Measurements from ENCODE around the gene ANKS4B. TPM values are rescaled to one million over a fixed set of nuclear protein-coding genes. Genes with fewer than 3 reads are reported as not detected.

The ANKS4B gene
- total and polyA plus RNA-seq, 2 donors (not counting 3 experiments of a cell fraction or from before 2014, with no cell fraction given), result not detected

DNA sequence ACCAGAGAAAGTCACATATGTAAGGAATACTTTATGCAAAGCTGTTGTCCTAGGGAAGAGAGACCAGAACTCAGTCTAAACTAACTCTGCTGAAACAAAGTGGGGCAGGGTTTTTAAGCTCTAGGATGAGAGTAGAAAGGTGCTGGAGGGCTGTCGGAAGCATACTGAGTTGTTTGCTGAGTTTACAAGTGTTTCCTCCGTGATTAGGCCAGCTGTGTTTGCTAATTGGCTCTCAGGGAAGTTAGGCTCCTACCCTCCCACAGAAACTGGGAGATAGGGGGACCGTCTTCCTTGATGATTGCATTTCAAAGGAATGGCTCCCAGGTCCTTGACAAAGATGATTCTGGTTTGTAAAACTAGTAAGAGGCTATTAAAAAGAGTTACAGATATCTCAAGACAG lies 69.0 kb downstream of the ANKS4B start:
- BruUV-seq (replicated peaks), result no TSS peak
- Histone ChIP-seq H3K4me1 (ENCODE audit: control insufficient read depth, extremely low read depth, insufficient read depth, low read length) (peaks cover 6% of the 10 kb centered on the region), H3K27ac (ENCODE audit: insufficient read depth, low read depth, low read length) (no peak overlapping the region), H3K9me3 (replicated peaks; ENCODE audit: control insufficient read depth, insufficient read depth, low read length) (no peaks in the 10 kb centered on the region), H4K20me1 (replicated peaks; ENCODE audit: control insufficient read depth, extremely low read depth, insufficient read depth, low read length) (no peaks in the 10 kb centered on the region), H3K9me1 (replicated peaks; ENCODE audit: control insufficient read depth, extremely low read depth, insufficient read depth, low read length) (no peaks in the 10 kb centered on the region), H3K4me3 (replicated peaks in 1 of 3; ENCODE audit: insufficient read depth in 1 of 3, low read depth in 1 of 3, low read length in 3 of 3) (no peak overlapping the region), H3K79me2 (ENCODE audit: control insufficient read depth, insufficient read depth, low read length) (no peaks in the 10 kb centered on the region), H3K9ac (replicated peaks; ENCODE audit: extremely low read depth, insufficient read depth, low read length) (no peak overlapping the region), H3K27me3 (ENCODE audit: control insufficient read depth in 2 of 2, insufficient read depth in 2 of 2, low read length in 2 of 2) (peaks cover 2 to 11% of the 10 kb centered on the region in 2 experiments), H3K4me2 (ENCODE audit: insufficient read depth, low read length) (peak overlapping the region; percentile 83), H3K36me3 (ENCODE audit: control insufficient read depth in 2 of 2, extremely low read depth in 1 of 2, insufficient read depth in 2 of 2, low read length in 2 of 2) (no peaks in the 10 kb centered on the region), H2AFZ (ENCODE audit: low read depth, low read length) (no peak overlapping the region)
- FAIRE-seq, result no peak
- dilution Hi-C loops (cut with MboI; ENCODE audit: extremely low pct_ligation_motif_present, low sequenced_read_pairs), result no loop called here
- no peak for DNase-seq (ENCODE audit: low read depth, low spot score)
- ChIA-PET CTCF (interaction anchor here (1.0 to 4.6 kb wide), 3 partner anchors 115 to 274 kb away, joined by 3 to 132 read pairs (median 117); partner anchors contain the start of gene LDAF1), POLR2A (no interaction called here)
- TF ChIP-seq EZH2 (IDR thresholded peaks at IDR 0.05; ENCODE audit: borderline replicate concordance, low read depth, low read length, severe bottlenecking) (no peak), POLR2A (IDR thresholded peaks at IDR 0.05; ENCODE audit: low read depth, low read length) (no peak)
- intact Hi-C loops (cut with micrococcal nuclease), result loop anchor here (5.0 kb wide), 2 partner anchors 250 to 400 kb away; partner anchors contain the start of genes DCUN1D3 and LYRM1

GRCh38 chr16:21302898-21303528 lies 69.5 kb downstream of the ANKS4B start:
- Histone ChIP-seq H3K9ac (replicated peaks; ENCODE audit: extremely low read depth, insufficient read depth, low read length) (no peak overlapping the region), H3K79me2 (ENCODE audit: control insufficient read depth, insufficient read depth, low read length) (no peaks in the 10 kb centered on the region), H3K36me3 (ENCODE audit: control insufficient read depth in 2 of 2, extremely low read depth in 1 of 2, insufficient read depth in 2 of 2, low read length in 2 of 2) (no peaks in the 10 kb centered on the region), H4K20me1 (replicated peaks; ENCODE audit: control insufficient read depth, extremely low read depth, insufficient read depth, low read length) (no peaks in the 10 kb centered on the region), H3K27me3 (ENCODE audit: control insufficient read depth in 2 of 2, insufficient read depth in 2 of 2, low read length in 2 of 2) (peaks cover under 1 to 7% of the 10 kb centered on the region in 2 experiments), H2AFZ (ENCODE audit: low read depth, low read length) (no peak overlapping the region), H3K4me2 (ENCODE audit: insufficient read depth, low read length) (no peak overlapping the region), H3K4me3 (replicated peaks in 1 of 3; ENCODE audit: insufficient read depth in 1 of 3, low read depth in 1 of 3, low read length in 3 of 3) (no peak overlapping the region), H3K9me1 (replicated peaks; ENCODE audit: control insufficient read depth, extremely low read depth, insufficient read depth, low read length) (no peaks in the 10 kb centered on the region), H3K4me1 (ENCODE audit: control insufficient read depth, extremely low read depth, insufficient read depth, low read length) (peaks cover 6% of the 10 kb centered on the region), H3K27ac (ENCODE audit: insufficient read depth, low read depth, low read length) (no peak overlapping the region), H3K9me3 (replicated peaks; ENCODE audit: control insufficient read depth, insufficient read depth, low read length) (no peaks in the 10 kb centered on the region)
- no peak for DNase-seq (ENCODE audit: low read depth, low spot score)
- TF ChIP-seq MYC (IDR thresholded peaks at IDR 0.05; ENCODE audit: low read depth, low read length) (no peak), POLR2AphosphoS5 (IDR thresholded peaks at IDR 0.05; ENCODE audit: insufficient read depth, low read depth, low read length) (no peak), FOS (IDR thresholded peaks at IDR 0.05; ENCODE audit: borderline replicate concordance, insufficient read depth, low read length) (no peak), MAX (IDR thresholded peaks at IDR 0.05; ENCODE audit: insufficient read depth, insufficient read length) (no peak), CTCF (IDR thresholded peaks at IDR 0.05; ENCODE audit: extremely low read depth in 1 of 2, insufficient read depth in 1 of 2, low read depth in 1 of 2, low read length in 2 of 2) (no peak), GATA2 (IDR thresholded peaks at IDR 0.05; ENCODE audit: insufficient read depth, insufficient read length, low read depth, low read length) (no peak), EZH2 (IDR thresholded peaks at IDR 0.05; ENCODE audit: borderline replicate concordance, low read depth, low read length, severe bottlenecking) (no peak), JUN (IDR thresholded peaks at IDR 0.05; ENCODE audit: borderline replicate concordance, insufficient read depth, insufficient read length, low read depth) (no peak), POLR2A (IDR thresholded peaks at IDR 0.05; ENCODE audit: low read depth, low read length) (no peak)
- no peak for FAIRE-seq
- dilution Hi-C loops (cut with MboI; ENCODE audit: extremely low pct_ligation_motif_present, low sequenced_read_pairs), result no loop called here
- ChIA-PET POLR2A (no interaction called here), CTCF (interaction anchor here (1.0 to 4.6 kb wide), 3 partner anchors 115 to 275 kb away, joined by 3 to 132 read pairs (median 117); partner anchors contain the start of gene LDAF1)
- intact Hi-C loops (cut with micrococcal nuclease), result loop anchor here (5.0 kb wide), 2 partner anchors 249 to 401 kb away; partner anchors contain the start of genes DCUN1D3 and LYRM1
- BruUV-seq (replicated peaks), result TSS peak; percentile 17

All from endothelial cell of umbilical vein (primary cell).